ENCODE data around the gene COPS6.

DNA sequence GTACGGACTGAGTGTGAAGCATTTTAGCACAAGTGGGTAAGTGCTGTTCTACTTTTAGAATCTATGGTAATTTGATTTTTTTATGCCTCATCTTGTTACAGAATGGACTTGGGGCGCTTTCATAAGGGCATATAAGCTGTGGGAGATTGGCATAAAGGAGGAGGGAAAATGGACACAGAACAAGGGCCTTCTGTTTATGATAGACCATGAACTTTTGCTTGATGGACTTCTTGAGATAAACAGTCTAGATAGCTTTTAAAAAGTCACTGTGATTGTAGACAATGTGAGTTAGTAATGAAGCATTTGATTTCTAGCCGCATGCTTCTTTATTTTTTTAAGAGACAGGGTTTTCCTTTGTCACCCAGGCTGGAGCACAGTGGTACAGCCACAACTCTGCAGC, 37.2 kb upstream of the COPS6 start:
- TF ChIP-seq CTCF (IDR thresholded peaks at IDR 0.05) (no peak), POLR2A (IDR thresholded peaks at IDR 0.05) (no peak)
